VCaP (cell line): Measurements from ENCODE around the gene HIVEP2.

Experiments
- H3K27ac ChIP-seq: fragments of 450-650 bp; 2 replicates; pipeline ENCODE4 v1.5.1; 2017
- TF ChIP-seq, protein P1 (sequence below): fragments of 450-650 bp; conservative IDR thresholded peaks from 2 replicates; pipeline ENCODE4 v1.5.1; 2017; ENCODE audit warnings: mild to moderate bottlenecking, moderate library complexity

The HIVEP2 gene

DNA sequence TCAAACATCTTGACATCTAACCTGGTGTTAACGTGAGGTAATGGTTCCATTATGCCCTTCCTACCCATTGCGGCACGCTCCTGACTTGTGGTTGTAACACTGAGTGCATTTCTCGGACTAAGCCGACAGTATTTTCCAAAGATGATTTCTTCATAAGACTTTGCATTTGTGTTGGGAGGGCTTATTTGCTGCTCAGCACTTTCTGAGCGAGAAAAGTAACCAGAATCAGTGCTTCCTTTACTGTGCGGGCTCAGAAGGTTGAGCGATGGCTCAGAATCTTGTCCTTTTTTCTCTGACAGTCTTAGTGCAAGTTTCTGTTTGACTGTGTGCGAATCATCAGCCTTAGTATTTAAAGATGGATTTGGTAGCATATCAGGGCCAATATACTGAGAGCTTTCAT, 171.7 kb downstream of the HIVEP2 start:
- TF ChIP-seq, protein P1, sequence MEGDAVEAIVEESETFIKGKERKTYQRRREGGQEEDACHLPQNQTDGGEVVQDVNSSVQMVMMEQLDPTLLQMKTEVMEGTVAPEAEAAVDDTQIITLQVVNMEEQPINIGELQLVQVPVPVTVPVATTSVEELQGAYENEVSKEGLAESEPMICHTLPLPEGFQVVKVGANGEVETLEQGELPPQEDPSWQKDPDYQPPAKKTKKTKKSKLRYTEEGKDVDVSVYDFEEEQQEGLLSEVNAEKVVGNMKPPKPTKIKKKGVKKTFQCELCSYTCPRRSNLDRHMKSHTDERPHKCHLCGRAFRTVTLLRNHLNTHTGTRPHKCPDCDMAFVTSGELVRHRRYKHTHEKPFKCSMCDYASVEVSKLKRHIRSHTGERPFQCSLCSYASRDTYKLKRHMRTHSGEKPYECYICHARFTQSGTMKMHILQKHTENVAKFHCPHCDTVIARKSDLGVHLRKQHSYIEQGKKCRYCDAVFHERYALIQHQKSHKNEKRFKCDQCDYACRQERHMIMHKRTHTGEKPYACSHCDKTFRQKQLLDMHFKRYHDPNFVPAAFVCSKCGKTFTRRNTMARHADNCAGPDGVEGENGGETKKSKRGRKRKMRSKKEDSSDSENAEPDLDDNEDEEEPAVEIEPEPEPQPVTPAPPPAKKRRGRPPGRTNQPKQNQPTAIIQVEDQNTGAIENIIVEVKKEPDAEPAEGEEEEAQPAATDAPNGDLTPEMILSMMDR, result no peak
- H3K27ac ChIP-seq, result no peak overlapping the region

DNA sequence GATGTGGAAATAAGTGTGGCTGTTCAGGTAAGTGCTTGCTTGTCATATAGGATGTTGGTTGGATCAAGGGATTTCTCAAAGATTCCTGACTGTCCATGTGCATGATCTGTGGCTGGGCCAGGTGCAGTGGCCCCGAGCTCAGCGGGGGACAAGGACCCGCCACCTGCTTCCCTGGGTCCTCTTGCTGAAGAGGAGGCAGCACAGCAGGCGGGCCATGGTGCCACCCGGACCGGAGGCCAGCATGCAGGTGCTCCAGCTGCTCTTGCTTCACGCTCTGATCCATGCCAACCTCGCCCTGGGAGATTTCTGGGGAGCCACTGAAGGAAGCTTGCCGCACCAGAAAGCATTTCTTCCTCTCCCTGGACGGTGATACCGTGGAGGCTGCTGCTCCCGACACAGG, 173.8 kb downstream of the HIVEP2 start:
- TF ChIP-seq, protein P1, result no peak
- H3K27ac ChIP-seq, result no peak overlapping the region

DNA sequence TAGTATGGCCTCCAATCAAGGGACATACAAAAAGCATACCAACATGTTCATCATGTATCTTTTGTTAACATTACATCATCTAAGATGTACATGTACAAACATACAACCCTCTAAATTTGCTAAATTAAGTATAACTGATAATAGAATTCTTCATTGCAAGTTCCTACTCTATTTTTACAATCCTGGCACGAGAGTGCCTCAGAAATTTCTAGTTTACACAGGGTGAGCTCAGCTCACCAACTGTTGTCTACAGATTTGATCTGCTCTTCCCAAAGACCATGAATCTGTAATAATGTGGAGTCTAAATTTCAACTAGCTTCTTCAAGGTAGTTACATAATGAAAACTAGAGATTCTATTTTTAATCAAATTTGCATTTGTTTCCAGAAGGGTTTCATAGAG, 179.7 kb downstream of the HIVEP2 start:
- TF ChIP-seq, protein P1, result no peak
- H3K27ac ChIP-seq, result no peak overlapping the region

DNA sequence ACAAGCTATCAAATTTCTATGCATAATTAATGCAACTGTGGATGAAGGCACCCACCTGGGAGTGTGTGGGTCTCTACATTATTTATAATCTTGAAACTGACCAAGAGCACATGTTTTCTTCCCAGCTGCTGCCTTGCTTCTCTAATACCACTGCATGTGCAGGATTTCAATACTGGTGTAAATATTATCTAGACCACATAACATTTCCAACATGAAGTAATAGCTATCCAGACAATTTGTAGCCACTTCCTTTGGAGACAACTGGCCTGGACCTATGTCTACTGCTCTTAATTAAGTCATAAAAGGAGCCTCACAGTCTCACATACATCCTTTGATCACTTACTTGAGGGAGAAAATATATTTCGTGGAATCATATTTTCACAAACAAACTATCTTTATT, 180.7 kb downstream of the HIVEP2 start:
- TF ChIP-seq, protein P1, result no peak
- H3K27ac ChIP-seq, result no peak overlapping the region

DNA sequence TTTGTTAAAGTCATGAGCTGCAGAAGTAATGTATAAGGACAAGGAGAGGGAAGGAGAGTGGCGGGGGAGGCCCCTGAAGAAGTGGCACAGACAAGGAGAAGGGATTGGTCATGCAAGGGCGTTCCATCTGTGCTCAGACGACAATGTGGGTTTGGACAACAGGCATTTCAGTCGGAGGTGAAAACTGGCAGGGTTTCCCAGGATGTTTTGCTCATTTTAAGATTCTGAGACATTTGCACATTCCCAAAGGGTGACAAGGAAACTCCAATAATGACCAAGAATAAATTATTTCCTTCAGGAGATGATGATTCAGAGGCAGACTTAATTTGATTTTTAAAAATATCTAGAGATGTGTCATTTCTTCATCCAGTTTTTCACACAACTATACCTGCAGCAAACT, 181.8 kb downstream of the HIVEP2 start:
- TF ChIP-seq, protein P1, result no peak
- H3K27ac ChIP-seq, result no peak overlapping the region

DNA sequence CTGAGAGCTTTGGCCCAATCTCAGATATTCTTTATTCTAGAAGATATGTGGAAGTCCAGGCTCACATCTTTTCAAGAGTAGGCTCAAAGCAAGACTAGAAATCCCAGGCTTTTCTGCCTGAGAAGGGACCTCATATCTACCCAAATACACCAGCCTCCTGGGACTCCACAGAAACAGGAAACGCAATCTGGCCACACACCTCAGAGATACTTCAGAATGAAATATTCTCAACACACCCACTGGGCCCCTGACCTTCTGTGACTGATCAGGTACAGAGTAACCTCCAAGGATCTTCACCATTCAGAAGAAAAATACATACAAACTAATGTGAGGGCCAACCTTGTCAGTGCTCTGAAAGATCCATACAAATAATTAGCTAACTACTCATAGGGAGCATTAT, 183.2 kb downstream of the HIVEP2 start:
- no peak overlapping the region for H3K27ac ChIP-seq
- TF ChIP-seq, protein P1, result no peak

DNA sequence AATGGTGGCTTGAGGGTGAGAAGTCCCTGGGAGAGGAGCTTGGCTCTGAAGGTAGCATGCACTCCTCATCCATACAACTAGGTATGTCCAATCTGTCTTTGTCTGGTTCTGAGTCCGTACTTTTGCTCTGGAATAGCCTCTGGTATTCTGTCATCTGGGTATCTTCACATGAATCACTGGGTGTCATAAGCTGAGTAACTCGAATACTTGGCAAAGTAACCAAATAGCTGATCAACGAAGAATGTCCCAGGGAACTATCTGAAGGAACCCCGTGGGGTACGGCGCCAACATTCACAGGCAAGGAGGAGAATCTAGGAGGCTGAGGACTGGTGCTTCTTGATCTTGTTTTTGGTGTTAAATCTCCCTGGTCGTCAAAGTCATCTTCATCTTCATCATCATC, 184.8 kb downstream of the HIVEP2 start:
- no peak overlapping the region for H3K27ac ChIP-seq
- TF ChIP-seq, protein P1, result no peak

DNA sequence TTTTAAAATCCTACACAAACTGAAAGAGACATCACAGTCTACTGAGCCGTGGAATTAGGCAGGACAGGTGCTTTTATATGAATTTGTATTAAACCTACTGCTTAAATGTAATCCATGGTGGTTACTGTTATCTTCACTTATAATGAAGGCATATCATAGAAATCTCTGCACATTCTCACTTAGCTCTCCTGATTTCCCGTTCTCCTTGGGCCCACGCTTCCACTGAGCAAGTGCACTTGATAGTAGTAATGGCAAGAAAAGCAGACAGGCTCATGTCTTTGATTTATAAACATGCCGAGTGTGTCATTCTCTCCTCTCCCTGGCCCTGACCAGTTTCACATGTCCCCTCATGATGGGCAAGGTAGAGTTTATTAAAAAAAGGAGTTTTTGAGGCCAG, 186.3 kb downstream of the HIVEP2 start:
- no peak overlapping the region for H3K27ac ChIP-seq
- TF ChIP-seq, protein P1, result no peak
